ENCODE results near the gene MICAL2. TPM values are rescaled to one million over a fixed set of nuclear protein-coding genes. Genes with fewer than 3 reads are reported as not detected.

MICAL2 gene
- total and polyA plus RNA-seq, 10 of the 15 experiments (the other 5 are each of a cell fraction or from before 2014, with no cell fraction given), result 0.90 to 5.6 (median 2.4) TPM

- Histone ChIP-seq H3K27me3 (replicated peaks in 1 of 2; ENCODE audit: control insufficient read depth in 2 of 2, insufficient read depth in 2 of 2, low read length in 1 of 2) (no peaks in the 10 kb centered on the region; a peak in 1 of 4 replicates), H3K9me3 (replicated peaks; ENCODE audit: control insufficient read depth, insufficient read depth, low read length) (no peaks in the 10 kb centered on the region), H3K79me2 (ENCODE audit: control insufficient read depth, insufficient read depth, low read length) (no peaks in the 10 kb centered on the region), H3K4me1 (ENCODE audit: control insufficient read depth, insufficient read depth, low read length) (no peaks in the 10 kb centered on the region), H3K4me2 (ENCODE audit: control insufficient read depth, insufficient read depth) (no peak overlapping the region), H3K36me3 (ENCODE audit: control insufficient read depth in 2 of 2, insufficient read depth in 2 of 2, low read length in 1 of 2) (no peaks in the 10 kb centered on the region), H3K4me3 (no peak overlapping the region), H3K9ac (ENCODE audit: control insufficient read depth, insufficient read depth, low read length) (no peak overlapping the region), H3K27ac (ENCODE audit: control insufficient read depth, insufficient read depth) (no peak overlapping the region), H4K20me1 (ENCODE audit: control insufficient read depth, insufficient read depth) (no peaks in the 10 kb centered on the region), H2AFZ (ENCODE audit: control insufficient read depth, low read depth, low read length) (no peak overlapping the region)
- SMC1A ChIA-PET (ENCODE audit: uncharacterized antibody, unreplicated experiment), result no interaction called here
- in situ Hi-C loops (cut with MboI), result no loop called here
- intact Hi-C loops (cut with micrococcal nuclease; ENCODE audit: unreplicated experiment), result no loop called here
- FAIRE-seq, result no peak
- no peak for ATAC-seq
- RAD21 ChIA-PET (ENCODE audit: unreplicated experiment), result no interaction called here
- no peak for DNase-seq (ENCODE audit: low read depth, low spot score)
- no TSS peak for BruUV-seq (replicated peaks)
- CTCF ChIA-PET, result no interaction called here
- WGBS (ENCODE audit: insufficient coverage, insufficient replicate concordance, low lambda C conversion rate, missing lambda C conversion rate), result 0% methylated on average over 1 of the region's 1 CpG
- POLR2A ChIA-PET, result no interaction called here
- TF ChIP-seq SRF (IDR thresholded peaks at IDR 0.05; ENCODE audit: low read depth in 2 of 2, low read length in 2 of 2), result no peak
- TF ChIP-seq SPI1 (IDR thresholded peaks at IDR 0.05; ENCODE audit: borderline replicate concordance, insufficient read depth, low read depth, low read length), result no peak
- TF ChIP-seq IKZF2 (IDR thresholded peaks at IDR 0.05), result no peak
- TF ChIP-seq KAT2A (conservative IDR thresholded peaks at IDR 0.05; ENCODE audit: control insufficient read depth, low read depth, low read length), result no peak
- TF ChIP-seq ZNF687 (IDR thresholded peaks at IDR 0.05), result no peak
- no peak for TF ChIP-seq GATAD2B (conservative IDR thresholded peaks at IDR 0.05; ENCODE audit: low read depth)
- TF ChIP-seq REST (IDR thresholded peaks at IDR 0.05; ENCODE audit: low read depth, low read length), result no peak
- no peak for TF ChIP-seq NFXL1 (IDR thresholded peaks at IDR 0.05; ENCODE audit: borderline replicate concordance)
- TF ChIP-seq NBN (IDR thresholded peaks at IDR 0.05), result no peak
- TF ChIP-seq IKZF1 (conservative IDR thresholded peaks at IDR 0.05), result no peak
- TF ChIP-seq FOXK2 (IDR thresholded peaks at IDR 0.05), result no peak
- no peak for TF ChIP-seq JUNB (IDR thresholded peaks at IDR 0.05)
- no peak for TF ChIP-seq ESRRA (IDR thresholded peaks at IDR 0.05; ENCODE audit: low read length)
- TF ChIP-seq DPF2 (IDR thresholded peaks at IDR 0.05), result no peak
- TF ChIP-seq, protein P1, sequence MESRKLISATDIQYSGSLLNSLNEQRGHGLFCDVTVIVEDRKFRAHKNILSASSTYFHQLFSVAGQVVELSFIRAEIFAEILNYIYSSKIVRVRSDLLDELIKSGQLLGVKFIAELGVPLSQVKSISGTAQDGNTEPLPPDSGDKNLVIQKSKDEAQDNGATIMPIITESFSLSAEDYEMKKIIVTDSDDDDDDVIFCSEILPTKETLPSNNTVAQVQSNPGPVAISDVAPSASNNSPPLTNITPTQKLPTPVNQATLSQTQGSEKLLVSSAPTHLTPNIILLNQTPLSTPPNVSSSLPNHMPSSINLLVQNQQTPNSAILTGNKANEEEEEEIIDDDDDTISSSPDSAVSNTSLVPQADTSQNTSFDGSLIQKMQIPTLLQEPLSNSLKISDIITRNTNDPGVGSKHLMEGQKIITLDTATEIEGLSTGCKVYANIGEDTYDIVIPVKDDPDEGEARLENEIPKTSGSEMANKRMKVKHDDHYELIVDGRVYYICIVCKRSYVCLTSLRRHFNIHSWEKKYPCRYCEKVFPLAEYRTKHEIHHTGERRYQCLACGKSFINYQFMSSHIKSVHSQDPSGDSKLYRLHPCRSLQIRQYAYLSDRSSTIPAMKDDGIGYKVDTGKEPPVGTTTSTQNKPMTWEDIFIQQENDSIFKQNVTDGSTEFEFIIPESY (IDR thresholded peaks at IDR 0.05), result no peak
- no peak for TF ChIP-seq ETV6 (conservative IDR thresholded peaks at IDR 0.05 in 1 of 2, IDR thresholded peaks at IDR 0.05 in 1 of 2; ENCODE audit: borderline replicate concordance in 1 of 2, low read depth in 1 of 2)
Observed at GRCh38 chr11:12141283-12141682, 30.9 kb downstream of the MICAL2 start.
